HG03378 (cell line): ENCODE results near the gene RPS6KA3.

Experiments
- ATAC-seq: cut with Tn5 transposase; IDR thresholded peaks from one replicate; pipeline ENCODE4 v1.9.1; 2021; ENCODE audit warnings: mild to moderate bottlenecking, moderate library complexity; ENCODE audit not compliant: unreplicated experiment

RPS6KA3 gene

GRCh38 chrX:20149326-20149725 is 117.4 kb downstream of the RPS6KA3 start:
- no peak for ATAC-seq

GRCh38 chrX:20147561-20147960 is 119.1 kb downstream of the RPS6KA3 start:
- no peak for ATAC-seq

- ATAC-seq = no peak
These were observed 122.2 kb downstream of the RPS6KA3 start for GRCh38 chrX:20144491-20144890.

- no peak for ATAC-seq
These were observed 123.1 kb downstream of the RPS6KA3 start for GRCh38 chrX:20143561-20143960.

- ATAC-seq = no peak
These were observed 123.6 kb downstream of the RPS6KA3 start for GRCh38 chrX:20143111-20143510.

GRCh38 chrX:20141281-20142220 is 125.2 kb downstream of the RPS6KA3 start, which contains the start of gene EIF1AX:
Gene EIF1AX, minus strand, starts transcription at chrX:20141838. Its CDS starts 198 bp downstream, at chrX:20141640.
- peak; percentile 98 for ATAC-seq

GRCh38 chrX:20140420-20140819 is 126.3 kb downstream of the RPS6KA3 start:
- ATAC-seq = no peak

GRCh38 chrX:20139966-20140365 is 126.7 kb downstream of the RPS6KA3 start:
- ATAC-seq = no peak

GRCh38 chrX:20135944-20136343 is 130.8 kb downstream of the RPS6KA3 start:
- ATAC-seq = no peak

- no peak for ATAC-seq
These were observed 134.0 kb downstream of the RPS6KA3 start for GRCh38 chrX:20132666-20133065.

- ATAC-seq = no peak
These were observed 136.4 kb downstream of the RPS6KA3 start for GRCh38 chrX:20130357-20130756.

- ATAC-seq = no peak
These were observed 137.2 kb downstream of the RPS6KA3 start for GRCh38 chrX:20129547-20129946.

GRCh38 chrX:20128670-20129069 is 138.0 kb downstream of the RPS6KA3 start:
- ATAC-seq = no peak

- peak; percentile 46 for ATAC-seq
These were observed 139.3 kb downstream of the RPS6KA3 start for GRCh38 chrX:20127440-20127839.

- peak; percentile 63 for ATAC-seq
These were observed 139.9 kb downstream of the RPS6KA3 start for GRCh38 chrX:20126833-20127232.

GRCh38 chrX:20124964-20125363 is 141.7 kb downstream of the RPS6KA3 start:
- ATAC-seq = no peak

GRCh38 chrX:20118065-20118824 is 148.5 kb downstream of the RPS6KA3 start:
- no peak for ATAC-seq

GRCh38 chrX:20116577-20117240 is 150.0 kb downstream of the RPS6KA3 start, which contains the start of gene MAP7D2:
Gene MAP7D2, minus strand, starts transcription at chrX:20116907. Its CDS starts 28 bp downstream, at chrX:20116879.
- no peak for ATAC-seq

GRCh38 chrX:20116087-20116576 is 150.6 kb downstream of the RPS6KA3 start:
- no peak for ATAC-seq

- ATAC-seq = no peak
These were observed 154.5 kb downstream of the RPS6KA3 start for GRCh38 chrX:20112022-20112774.
